Astrocyte (in vitro differentiated cells and primary cell): Measurements from ENCODE around the gene KCNJ12. TPM values are rescaled to one million over a fixed set of nuclear protein-coding genes. Genes with fewer than 3 reads are reported as not detected.

Experiments used
- DNase-seq: peaks from one replicate; pipeline ENCODE4 v3.0.0-alpha.2; 2010; ENCODE audit warnings: low read depth
- FAIRE-seq: peaks from 2 replicates; lab custom pipeline; 2011; peaks lifted over from hg19 to GRCh38; lab: Jason Lieb, UNC
- H2AFZ ChIP-seq: 2 replicates; pipeline ENCODE4 v1.6.0; 2012; ENCODE audit warnings: low read depth, low read length, inconsistent platforms
- H3K27ac ChIP-seq: 2 replicates; pipeline ENCODE4 v1.5.1; 2011; ENCODE audit warnings: low read depth, low read length, inconsistent platforms
- H3K27me3 ChIP-seq: 2 replicates; pipeline ENCODE4 v1.6.0; 2011; ENCODE audit warnings: low read length, inconsistent platforms; ENCODE audit not compliant: insufficient read depth
- H3K36me3 ChIP-seq: 2 replicates; pipeline ENCODE4 v1.5.1; 2011; ENCODE audit warnings: low read length, inconsistent platforms; ENCODE audit not compliant: insufficient read depth
- H3K4me1 ChIP-seq: 2 replicates; pipeline ENCODE4 v1.5.1; 2011; ENCODE audit warnings: low read length, inconsistent platforms; ENCODE audit not compliant: insufficient read depth
- H3K4me2 ChIP-seq: 2 replicates; pipeline ENCODE4 v1.6.0; 2012; ENCODE audit warnings: low read length, inconsistent platforms
- H3K4me3 ChIP-seq: 2 replicates; pipeline ENCODE4 v1.5.1; 2011; ENCODE audit warnings: low read depth, mild to moderate bottlenecking, low read length, inconsistent platforms; ENCODE audit not compliant: insufficient read depth
- H3K79me2 ChIP-seq: 2 replicates; pipeline ENCODE4 v1.6.0; 2012; ENCODE audit warnings: mild to moderate bottlenecking, low read length, inconsistent platforms; ENCODE audit not compliant: insufficient read depth
- H3K9ac ChIP-seq: 2 replicates; pipeline ENCODE4 v1.6.0; 2012; ENCODE audit warnings: mild to moderate bottlenecking, low read length, inconsistent platforms
- H3K9me3 ChIP-seq: 2 replicates; pipeline ENCODE4 v1.5.1; 2012; ENCODE audit warnings: low read depth, mild to moderate bottlenecking, low read length, inconsistent platforms; ENCODE audit not compliant: insufficient read depth
- H4K20me1 ChIP-seq: 2 replicates; pipeline ENCODE4 v1.6.0; 2012; ENCODE audit warnings: low read length, inconsistent platforms; ENCODE audit not compliant: insufficient read depth
- H3K27ac Mint-ChIP-seq: one replicate; pipeline ENCODE4 v1.8.0; 2021; ENCODE audit warnings: mild to moderate bottlenecking, mixed read lengths; ENCODE audit not compliant: unreplicated experiment
- H3K27me3 Mint-ChIP-seq: one replicate; pipeline ENCODE4 v1.8.0; 2021; ENCODE audit warnings: low read depth, mixed read lengths; ENCODE audit not compliant: unreplicated experiment
- H3K36me3 Mint-ChIP-seq: one replicate; pipeline ENCODE4 v1.8.0; 2021; ENCODE audit warnings: low read depth, mixed read lengths; ENCODE audit not compliant: unreplicated experiment
- H3K4me1 Mint-ChIP-seq: one replicate; pipeline ENCODE4 v1.8.0; 2021; ENCODE audit warnings: low read depth, mixed read lengths; ENCODE audit not compliant: unreplicated experiment
- H3K4me3 Mint-ChIP-seq: one replicate; pipeline ENCODE4 v1.8.0; 2021; ENCODE audit warnings: mild to moderate bottlenecking, moderate library complexity, mixed read lengths; ENCODE audit not compliant: unreplicated experiment
- H3K9me3 Mint-ChIP-seq: one replicate; pipeline ENCODE4 v1.8.0; 2021; ENCODE audit warnings: mild to moderate bottlenecking, mixed read lengths; ENCODE audit not compliant: unreplicated experiment
- CTCF ChIP-seq: IDR thresholded peaks from 2 replicates; pipeline ENCODE4 v1.5.1; 2011; ENCODE audit warnings: low read depth, mild to moderate bottlenecking, inconsistent platforms, low read length, moderate library complexity; ENCODE audit not compliant: insufficient read depth
- EZH2 ChIP-seq: IDR thresholded peaks from 2 replicates; pipeline ENCODE4 v1.6.1; 2012; ENCODE audit warnings: mild to moderate bottlenecking, low read length, inconsistent platforms; ENCODE audit not compliant: insufficient read depth
- total RNA-seq: library from RNA; stranded (reverse); gene quantifications from 2 replicates; pipeline ENCODE4 v1.2.1, GENCODE V29; 2021

The KCNJ12 gene
- total RNA-seq, 1 donor from 2014 or later: 1.2 TPM

- Mint-ChIP-seq H3K27me3 (peaks cover 63% of the 10 kb centered on the region), H3K36me3 (peaks cover 2% of the 10 kb centered on the region), H3K4me3 (no peak overlapping the region), H3K9me3 (peaks cover 2% of the 10 kb centered on the region), H3K4me1 (no peaks in the 10 kb centered on the region), H3K27ac (no peak overlapping the region)
- Histone ChIP-seq H4K20me1 (no peaks in the 10 kb centered on the region), H3K4me2 (no peak overlapping the region), H3K27me3 (no peaks in the 10 kb centered on the region), H3K4me1 (no peaks in the 10 kb centered on the region), H3K4me3 (no peak overlapping the region), H2AFZ (no peak overlapping the region), H3K36me3 (no peaks in the 10 kb centered on the region), H3K79me2 (no peaks in the 10 kb centered on the region), H3K9ac (no peak overlapping the region), H3K9me3 (no peaks in the 10 kb centered on the region), H3K27ac (no peak overlapping the region)
- TF ChIP-seq EZH2: no peak
- FAIRE-seq (no peak), DNase-seq (no peak)
These were observed 13.2 kb downstream of the KCNJ12 start for GRCh38 chr17:21389394-21389793.

- Mint-ChIP-seq H3K4me3 (no peak overlapping the region), H3K36me3 (peaks cover 2% of the 10 kb centered on the region), H3K4me1 (no peaks in the 10 kb centered on the region), H3K27me3 (peaks cover 57% of the 10 kb centered on the region), H3K9me3 (peaks cover 2% of the 10 kb centered on the region), H3K27ac (no peak overlapping the region)
- Histone ChIP-seq H2AFZ (no peak overlapping the region), H3K4me1 (no peaks in the 10 kb centered on the region), H3K36me3 (no peaks in the 10 kb centered on the region), H3K27ac (no peak overlapping the region), H3K79me2 (no peaks in the 10 kb centered on the region), H3K4me3 (no peak overlapping the region), H3K4me2 (no peak overlapping the region), H3K27me3 (no peaks in the 10 kb centered on the region), H3K9me3 (no peaks in the 10 kb centered on the region), H3K9ac (no peak overlapping the region), H4K20me1 (no peaks in the 10 kb centered on the region)
- TF ChIP-seq EZH2 (no peak), CTCF (no peak)
- FAIRE-seq (no peak), DNase-seq (no peak)
These were observed 14.1 kb downstream of the KCNJ12 start for GRCh38 chr17:21390294-21390693.

- Mint-ChIP-seq H3K27ac (no peak overlapping the region), H3K27me3 (peaks cover 48% of the 10 kb centered on the region), H3K36me3 (peaks cover 2% of the 10 kb centered on the region), H3K4me3 (no peak overlapping the region), H3K4me1 (no peaks in the 10 kb centered on the region), H3K9me3 (no peaks in the 10 kb centered on the region)
- Histone ChIP-seq H4K20me1 (no peaks in the 10 kb centered on the region), H3K9me3 (no peaks in the 10 kb centered on the region), H3K79me2 (no peaks in the 10 kb centered on the region), H3K4me2 (no peak overlapping the region), H3K27ac (no peak overlapping the region), H3K4me3 (no peak overlapping the region), H3K9ac (no peak overlapping the region), H3K27me3 (no peaks in the 10 kb centered on the region), H2AFZ (no peak overlapping the region), H3K36me3 (no peaks in the 10 kb centered on the region), H3K4me1 (peaks cover 6% of the 10 kb centered on the region)
- no peak for DNase-seq
- TF ChIP-seq CTCF: no peak
- TF ChIP-seq EZH2: no peak
- no peak for FAIRE-seq
These were observed 16.1 kb downstream of the KCNJ12 start for GRCh38 chr17:21392266-21392665.
